Right lobe of liver (tissue), 4 donors: ENCODE results near the gene ASIC2.

Experiments used
- CTCF ChIP-seq, 4 donors: fragments of 200-600 bp in 3 of 4; fragments of 450-650 bp in 1 of 4; IDR thresholded peaks; one replicate each; pipeline versions ENCODE4 v1.5.1 to v1.8.0; 2016 to 2022; ENCODE audit warnings: antibody characterized with exemption in 4 of 4, mild to moderate bottlenecking in 2 of 4
- POLR2A ChIP-seq: fragments of 450-650 bp; IDR thresholded peaks from one replicate; pipeline ENCODE4 v1.6.1; 2017; ENCODE audit warnings: antibody characterized with exemption, mild to moderate bottlenecking
- donor health status: DM: no; HTN: no; CAD: no.
- donor health status: DM: no; HTN: no; CAD: no.
- donor health status: DM: no; HTN: yes; CAD: no.

GRCh38 chr17:33225994-33226393 is 67.1 kb downstream of the ASIC2 start:
- TF ChIP-seq POLR2A = no peak
- no peak for TF ChIP-seq CTCF (IDR thresholded peaks at IDR 0.05)
